ENCODE data around the gene TTC7B. TPM values are rescaled to one million over a fixed set of nuclear protein-coding genes. Genes with fewer than 3 reads are reported as not detected.

Gene TTC7B
- total RNA-seq, 1 donor from 2014 or later, result 10.3 TPM

DNA sequence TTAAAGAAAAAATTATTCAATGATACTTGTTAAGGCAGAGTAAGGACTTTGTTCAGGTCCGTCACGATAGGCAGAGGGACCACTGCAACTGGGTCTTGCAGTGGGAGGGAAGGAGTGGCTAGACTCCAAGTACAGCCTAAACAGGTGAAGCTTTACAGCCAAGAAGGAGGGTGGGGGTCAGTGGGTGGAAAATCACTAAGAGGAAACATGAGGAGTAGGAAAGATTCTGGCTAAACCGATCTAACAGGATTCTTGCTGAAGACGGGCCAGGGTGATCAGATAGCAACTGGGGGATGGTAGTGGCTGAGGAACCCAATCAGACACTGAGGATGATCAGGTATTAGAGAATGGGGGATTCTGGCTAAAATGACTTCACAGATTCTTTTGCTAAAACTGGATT is 100.2 kb downstream of the TTC7B start:
- intact Hi-C loops (cut with micrococcal nuclease), result no loop called here

DNA sequence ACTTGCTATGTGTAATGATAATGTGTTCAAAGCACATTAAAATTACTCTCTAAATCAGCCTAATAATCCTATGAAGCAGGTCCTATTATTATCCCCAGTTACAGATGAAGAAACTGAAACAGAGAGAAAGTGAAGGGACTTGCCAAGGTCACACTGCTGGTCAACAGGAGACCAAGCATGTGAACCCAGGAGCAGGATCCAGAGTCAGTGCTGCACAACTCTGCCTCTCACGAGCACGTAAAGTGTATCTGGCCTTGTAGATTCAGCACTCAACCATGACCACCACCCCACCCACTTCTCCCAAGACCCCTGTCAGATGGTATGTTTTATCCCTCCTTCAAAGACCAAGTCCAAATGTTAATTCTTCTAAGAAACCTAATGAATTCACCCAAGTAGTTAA is 100.7 kb downstream of the TTC7B start:
- intact Hi-C loops (cut with micrococcal nuclease), result no loop called here

GRCh38 chr14:90714811-90715210 is 101.4 kb downstream of the TTC7B start:
- intact Hi-C loops (cut with micrococcal nuclease), result no loop called here

- intact Hi-C loops (cut with micrococcal nuclease), result no loop called here
Observed at GRCh38 chr14:90704738-90705392, 111.4 kb downstream of the TTC7B start.

- intact Hi-C loops (cut with micrococcal nuclease), result no loop called here
Observed at GRCh38 chr14:90703841-90704737, 112.1 kb downstream of the TTC7B start.

GRCh38 chr14:90700933-90701776 is 115.1 kb downstream of the TTC7B start:
- intact Hi-C loops (cut with micrococcal nuclease), result no loop called here

GRCh38 chr14:90699016-90699415 is 117.2 kb downstream of the TTC7B start:
- intact Hi-C loops (cut with micrococcal nuclease), result loop anchor here (5.0 kb wide), 1 partner anchor 412 kb away; no protein-coding TSS in a partner anchor

- intact Hi-C loops (cut with micrococcal nuclease), result loop anchor here (5.0 kb wide), 1 partner anchor 411 kb away; no protein-coding TSS in a partner anchor
Observed at GRCh38 chr14:90698379-90698869, 117.8 kb downstream of the TTC7B start.

- intact Hi-C loops (cut with micrococcal nuclease), result loop anchor here (1.0 to 5.0 kb wide), 5 partner anchors 61 to 410 kb away; no protein-coding TSS in a partner anchor
Observed at GRCh38 chr14:90697577-90698206, 118.5 kb downstream of the TTC7B start.

- intact Hi-C loops (cut with micrococcal nuclease), result loop anchor here (1.0 to 5.0 kb wide), 5 partner anchors 61 to 410 kb away; no protein-coding TSS in a partner anchor
Observed at GRCh38 chr14:90697132-90697531, 119.1 kb downstream of the TTC7B start.

GRCh38 chr14:90696720-90697119 is 119.5 kb downstream of the TTC7B start:
- intact Hi-C loops (cut with micrococcal nuclease), result loop anchor here (1.0 to 5.0 kb wide), 5 partner anchors 62 to 409 kb away; no protein-coding TSS in a partner anchor

DNA sequence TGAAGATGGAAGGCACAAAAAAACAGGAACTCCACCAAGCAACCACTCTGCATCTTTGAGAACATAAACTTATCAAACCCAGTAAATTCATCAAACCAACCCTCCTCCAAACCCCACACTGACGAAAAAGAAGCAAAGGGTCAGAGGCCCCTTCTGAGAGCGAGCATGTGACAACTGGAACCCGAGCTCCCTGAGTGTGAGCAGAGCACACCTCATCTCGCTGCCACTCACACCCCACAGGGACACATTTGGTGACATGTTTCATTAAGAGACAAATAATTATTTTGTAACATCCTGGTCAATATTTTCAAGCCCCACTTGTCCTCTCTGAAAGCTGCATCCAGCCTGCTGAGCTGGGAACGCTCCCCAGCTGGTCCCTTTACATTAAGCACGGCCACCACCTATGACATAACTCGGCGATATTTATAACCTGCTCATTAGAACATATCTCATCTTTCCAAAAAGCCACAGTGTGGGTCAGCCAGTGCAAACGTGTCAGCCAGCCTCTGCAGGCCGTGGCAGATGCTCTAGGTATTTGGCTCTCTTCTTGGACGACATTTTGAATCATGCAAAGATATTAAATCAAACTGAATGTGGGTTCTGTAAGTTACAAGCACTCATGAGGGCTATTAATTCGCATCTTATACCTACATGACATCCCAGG is 120.1 kb downstream of the TTC7B start:
- intact Hi-C loops (cut with micrococcal nuclease), result loop anchor here (5.0 kb wide), 1 partner anchor 409 kb away; no protein-coding TSS in a partner anchor

DNA sequence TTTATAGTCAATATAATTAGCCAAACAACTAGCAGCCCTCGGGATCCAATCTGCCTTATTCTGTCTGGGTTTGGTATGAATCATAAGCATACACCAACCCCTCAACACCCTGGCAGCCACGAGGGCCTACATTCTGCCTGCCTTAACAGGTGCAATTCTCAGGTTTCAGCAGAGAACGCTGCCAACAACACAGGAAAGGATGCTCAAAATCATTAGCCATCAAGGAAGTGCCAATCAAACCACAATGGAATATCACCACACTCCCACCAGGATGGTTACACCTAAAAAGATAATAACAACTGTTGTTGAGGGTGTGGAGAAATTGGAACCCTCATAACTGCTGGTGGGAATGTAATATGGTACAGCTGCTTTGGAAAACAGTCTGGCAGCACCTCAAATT is 122.8 kb downstream of the TTC7B start:
- intact Hi-C loops (cut with micrococcal nuclease), result no loop called here

DNA sequence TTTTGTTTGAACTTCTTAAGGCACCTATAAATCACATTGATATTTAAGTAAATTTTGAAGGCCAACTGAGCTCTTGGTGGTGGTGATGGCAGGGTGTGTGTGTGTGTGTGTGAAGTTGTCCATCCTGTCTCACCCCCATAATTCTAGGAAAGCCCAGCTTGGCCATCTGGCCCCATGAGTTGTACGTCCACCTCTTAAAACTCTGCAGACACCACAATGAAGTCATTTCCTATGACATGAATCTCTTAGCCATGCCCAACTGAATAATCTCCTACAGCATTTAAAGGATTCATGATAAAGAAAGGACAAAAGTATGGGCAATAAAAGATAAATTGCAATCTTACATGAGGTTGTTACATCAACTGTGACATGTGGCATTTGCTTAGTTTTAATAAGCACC is 123.4 kb downstream of the TTC7B start:
- intact Hi-C loops (cut with micrococcal nuclease), result no loop called here

DNA sequence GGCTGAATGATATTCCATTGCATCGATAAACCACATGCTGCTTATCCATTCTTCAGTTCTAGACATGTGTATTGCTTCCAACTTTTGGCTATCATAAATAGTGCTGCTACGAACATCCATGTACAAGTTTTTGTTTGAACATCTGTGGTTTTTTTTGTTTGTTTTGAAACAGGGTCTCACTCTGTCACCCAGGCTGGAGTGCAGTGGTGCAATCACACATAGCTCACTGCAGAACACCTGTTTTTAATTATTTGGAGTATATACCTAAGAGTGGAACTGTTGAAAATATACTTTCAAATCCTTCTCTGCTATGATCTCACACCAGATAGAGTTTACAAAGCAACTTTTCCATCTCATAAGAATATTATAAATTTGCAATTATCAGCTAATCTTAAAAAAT is 124.2 kb downstream of the TTC7B start:
- intact Hi-C loops (cut with micrococcal nuclease), result no loop called here

DNA sequence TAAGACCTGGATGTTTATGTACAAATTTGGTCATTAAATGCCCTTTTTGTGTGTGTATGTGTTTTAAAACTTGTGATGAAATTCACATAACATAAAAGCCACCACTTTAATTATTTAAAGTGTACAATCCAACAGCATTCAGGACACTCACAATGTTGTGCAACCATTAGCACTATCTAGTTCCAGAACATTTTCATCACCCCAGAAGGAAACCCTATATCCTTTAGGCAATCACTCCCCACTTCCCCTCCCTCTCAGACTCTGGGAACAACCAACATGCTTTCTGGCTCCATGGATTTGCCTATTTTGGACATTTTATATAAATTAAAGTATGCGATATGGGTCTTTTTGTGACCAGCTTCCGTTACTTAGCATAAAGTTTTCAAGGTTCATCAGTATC is 124.6 kb downstream of the TTC7B start:
- intact Hi-C loops (cut with micrococcal nuclease), result no loop called here

GRCh38 chr14:90687680-90688079 is 128.6 kb downstream of the TTC7B start:
- intact Hi-C loops (cut with micrococcal nuclease), result no loop called here

DNA sequence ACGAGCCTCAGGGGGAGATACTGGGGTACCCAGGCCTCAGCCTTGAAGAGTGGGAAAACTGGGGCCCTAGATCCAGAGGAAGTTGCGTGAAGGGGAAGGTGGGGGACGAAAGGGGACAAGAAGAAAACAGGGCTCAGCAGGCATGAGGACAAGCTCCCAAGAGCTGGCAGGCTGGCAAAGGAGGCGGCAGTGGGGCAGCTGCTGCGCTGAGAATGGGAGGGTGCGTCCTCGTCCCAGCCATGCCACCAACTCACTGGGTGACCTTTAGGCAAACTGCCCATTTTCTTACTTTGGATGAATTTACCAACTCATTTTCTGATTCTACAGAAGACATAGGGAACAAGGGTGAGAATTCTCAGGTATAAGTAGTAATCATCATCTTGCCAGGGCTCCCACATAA is 133.6 kb downstream of the TTC7B start:
- intact Hi-C loops (cut with micrococcal nuclease), result no loop called here

DNA sequence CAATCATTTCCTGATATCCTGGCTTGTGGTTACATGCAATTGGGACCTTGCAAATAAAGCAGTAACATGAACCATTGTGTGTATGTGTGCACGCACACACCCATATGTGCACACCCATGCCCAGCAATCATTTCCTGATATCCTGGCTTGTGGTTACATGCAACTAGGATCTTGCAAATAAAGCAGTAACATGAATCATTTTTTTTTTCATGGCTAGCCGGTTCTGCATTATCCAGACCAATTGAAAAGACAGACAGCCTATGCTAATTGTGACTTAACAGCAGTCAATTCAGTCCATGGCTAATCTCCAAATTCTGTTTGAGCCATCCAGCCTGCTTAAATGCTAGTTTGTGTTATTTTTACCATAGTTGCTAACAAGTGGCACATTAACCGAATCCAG is 134.3 kb downstream of the TTC7B start:
- intact Hi-C loops (cut with micrococcal nuclease), result no loop called here

DNA sequence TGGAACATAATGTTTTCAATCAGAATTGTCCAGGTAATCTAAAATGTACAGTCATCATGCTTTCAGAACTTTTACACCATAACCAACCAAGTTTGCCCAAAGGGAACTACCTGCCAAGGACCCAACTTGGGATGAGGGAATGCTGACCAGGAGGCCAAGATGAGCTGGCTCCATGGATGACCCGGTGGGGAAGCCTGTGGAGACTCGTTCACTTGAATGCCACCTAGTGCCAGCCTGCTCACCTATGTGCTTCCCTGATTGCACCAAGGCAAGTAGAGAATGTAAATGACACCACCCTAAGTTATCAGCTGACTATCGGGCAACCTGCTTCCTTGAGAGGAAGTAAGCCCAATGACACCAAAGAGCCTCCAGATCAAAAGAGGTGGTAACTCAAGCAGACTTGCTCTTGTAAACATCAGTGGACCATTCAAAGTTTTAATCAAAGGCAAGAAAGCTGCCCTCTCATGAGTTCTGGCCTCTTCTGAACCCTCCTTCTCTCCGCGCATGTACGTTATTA is 137.3 kb downstream of the TTC7B start:
- intact Hi-C loops (cut with micrococcal nuclease), result no loop called here
